GM21381 (cell line): Measurements from ENCODE around the gene GUCA2A.

ENCODE experiments used
- ATAC-seq: cut with Tn5 transposase; IDR thresholded peaks from one replicate; pipeline ENCODE4 v1.9.1; 2021; ENCODE audit warnings: mild to moderate bottlenecking, moderate library complexity; ENCODE audit not compliant: unreplicated experiment

The GUCA2A gene

DNA sequence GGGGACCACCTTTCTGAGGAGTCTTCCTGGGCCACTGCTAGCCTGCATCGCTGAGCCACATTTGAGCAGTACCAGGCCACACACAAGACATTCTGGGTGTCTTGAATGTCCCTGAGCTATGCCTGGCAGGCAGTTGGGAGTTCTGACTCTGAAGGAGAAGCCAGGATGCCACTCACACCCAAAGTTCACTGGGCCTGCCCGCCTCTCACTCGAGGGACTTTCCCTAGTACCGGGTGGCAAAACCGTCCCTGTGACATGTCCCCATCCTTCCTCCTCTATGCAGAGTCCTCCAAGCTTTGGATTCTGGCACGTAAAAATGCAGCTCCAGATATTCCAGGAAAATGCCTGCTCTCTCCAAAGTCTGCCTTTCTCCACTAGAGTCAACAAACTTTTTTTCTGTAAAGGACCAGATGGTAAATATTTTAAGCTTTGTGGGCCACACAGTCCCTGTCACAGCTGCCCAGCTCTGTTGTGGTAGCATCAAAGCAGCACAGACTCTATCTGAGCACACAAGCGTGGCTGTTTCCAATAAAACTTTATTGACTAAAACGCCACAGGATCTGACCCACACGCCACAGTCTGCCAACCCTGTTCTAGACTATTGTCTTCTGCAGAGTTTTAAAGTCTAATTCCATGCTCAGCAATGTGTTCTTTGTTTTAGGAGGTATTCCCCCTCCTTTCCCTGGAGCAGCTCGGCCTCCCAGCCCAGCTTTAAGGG is 30.6 kb downstream of the GUCA2A start:
- no peak for ATAC-seq

DNA sequence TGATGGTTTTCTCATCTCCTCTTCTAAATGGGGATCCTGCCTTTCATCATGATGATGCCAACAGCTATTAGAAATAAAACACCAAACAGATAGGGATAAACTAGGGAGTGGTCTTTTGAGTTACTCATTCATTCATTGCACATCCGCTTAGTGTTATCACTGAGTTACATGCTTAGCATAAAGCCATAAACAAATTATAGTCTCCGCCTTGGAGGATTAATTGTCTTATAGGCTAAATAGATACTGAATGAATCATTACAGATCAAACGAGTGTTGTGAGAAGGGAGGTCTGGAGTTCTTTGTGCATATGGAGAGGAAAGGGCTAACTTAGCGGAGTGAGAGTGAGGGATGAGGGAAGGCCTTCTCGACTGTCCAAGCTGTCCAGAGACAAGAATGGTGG is 31.2 kb downstream of the GUCA2A start:
- ATAC-seq = no peak

DNA sequence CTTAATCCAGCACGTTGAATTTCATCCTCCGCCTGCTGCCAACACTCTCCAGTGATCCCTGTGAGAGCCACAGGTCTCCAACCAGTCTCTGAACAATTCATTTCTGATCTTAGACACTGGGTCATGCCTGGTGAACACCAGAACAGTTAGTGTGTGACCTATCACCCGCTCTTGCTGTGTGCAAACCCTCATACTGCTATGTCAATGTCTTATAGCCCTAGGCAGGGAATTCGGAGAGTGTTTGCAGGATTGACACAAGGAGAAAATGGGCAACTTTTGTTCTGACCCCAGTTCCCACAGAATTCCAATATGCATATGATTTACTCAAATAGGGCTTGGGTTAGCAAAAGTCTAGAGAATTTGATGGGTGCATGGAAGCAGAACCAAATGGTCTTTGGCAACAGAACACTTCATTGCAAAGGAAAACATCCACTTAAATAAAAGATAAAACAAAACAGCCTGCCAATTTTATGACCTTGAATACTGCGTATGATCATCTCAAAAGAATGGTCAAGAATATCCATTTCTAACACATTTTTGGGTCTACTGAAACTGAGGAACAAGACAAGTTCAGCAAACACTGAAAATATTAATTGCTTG is 34.4 kb downstream of the GUCA2A start:
- ATAC-seq = no peak

DNA sequence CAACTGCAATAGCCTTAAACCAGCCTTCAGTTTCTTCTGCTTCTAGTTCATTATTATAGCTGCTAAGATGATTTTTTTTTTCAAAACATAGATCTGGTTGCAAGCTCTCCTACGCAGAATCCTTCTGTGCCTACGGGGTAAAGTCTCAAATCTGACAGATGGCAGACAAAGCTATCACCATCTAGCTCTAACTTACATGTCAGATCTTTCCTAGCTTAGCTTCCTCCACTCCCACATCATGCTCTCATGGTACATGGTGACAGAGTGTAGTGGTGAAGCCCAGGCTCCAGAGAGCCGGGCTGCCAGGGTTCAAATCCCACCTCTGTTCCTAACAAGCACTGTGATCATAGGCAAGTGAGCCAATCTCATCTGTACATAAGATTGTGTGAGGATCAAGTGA is 35.6 kb downstream of the GUCA2A start:
- ATAC-seq = no peak

DNA sequence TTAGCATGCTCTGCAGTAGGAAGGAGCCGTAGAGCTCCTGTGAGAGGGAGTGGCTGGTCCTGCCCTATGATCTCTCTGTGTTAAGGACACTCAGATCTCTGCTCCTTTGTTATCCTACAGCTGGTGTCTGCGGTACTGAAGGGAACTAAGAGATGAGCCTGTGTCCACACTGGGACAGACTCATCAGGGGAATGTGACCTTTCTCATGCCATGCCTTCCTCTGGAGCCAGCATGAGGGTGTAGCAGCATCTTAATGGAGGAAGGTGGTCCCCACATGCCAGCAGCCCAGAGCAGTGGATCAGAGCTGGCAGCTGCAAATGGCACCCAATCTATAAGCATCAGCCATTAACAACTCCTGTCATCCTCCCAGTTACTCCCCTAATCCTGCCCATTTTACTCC is 36.0 kb downstream of the GUCA2A start:
- ATAC-seq = no peak

DNA sequence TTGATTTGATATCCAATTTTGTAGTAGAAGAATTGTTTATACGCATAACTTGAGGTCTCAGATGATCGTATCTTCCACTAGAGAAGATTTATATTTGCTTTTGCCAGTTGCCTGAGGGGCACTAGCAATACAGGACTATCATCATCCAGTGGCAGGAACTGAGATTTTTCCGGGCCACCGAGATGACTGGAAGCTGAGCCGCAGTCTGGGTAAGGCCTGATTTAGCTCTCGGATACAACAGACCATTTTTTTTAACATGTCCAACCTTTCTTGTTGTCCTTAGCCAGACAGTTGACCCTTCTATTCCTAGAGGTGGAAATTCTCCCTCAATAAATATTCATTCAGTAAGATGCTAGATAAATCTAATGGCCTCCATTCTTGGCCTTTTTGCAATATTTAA is 36.8 kb downstream of the GUCA2A start:
- ATAC-seq = no peak

DNA sequence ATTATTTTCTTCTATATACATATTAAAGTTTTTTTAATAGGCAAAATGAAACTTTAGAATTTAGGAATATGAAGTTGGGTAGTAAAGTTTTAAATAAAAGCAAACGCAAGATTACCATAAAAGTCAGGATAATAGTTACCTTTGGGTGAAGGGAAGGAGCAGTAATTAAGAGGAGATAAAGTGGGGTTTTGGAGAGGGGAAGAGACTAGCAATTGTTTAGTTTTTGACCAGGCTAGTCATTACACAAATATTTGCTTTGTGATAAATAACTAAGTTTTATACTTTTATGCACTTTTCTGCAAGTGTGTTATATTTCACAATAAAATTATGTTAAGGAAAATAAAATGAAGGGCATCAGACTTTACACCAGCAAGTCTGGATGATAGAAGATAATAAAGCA is 39.0 kb downstream of the GUCA2A start:
- ATAC-seq = no peak

DNA sequence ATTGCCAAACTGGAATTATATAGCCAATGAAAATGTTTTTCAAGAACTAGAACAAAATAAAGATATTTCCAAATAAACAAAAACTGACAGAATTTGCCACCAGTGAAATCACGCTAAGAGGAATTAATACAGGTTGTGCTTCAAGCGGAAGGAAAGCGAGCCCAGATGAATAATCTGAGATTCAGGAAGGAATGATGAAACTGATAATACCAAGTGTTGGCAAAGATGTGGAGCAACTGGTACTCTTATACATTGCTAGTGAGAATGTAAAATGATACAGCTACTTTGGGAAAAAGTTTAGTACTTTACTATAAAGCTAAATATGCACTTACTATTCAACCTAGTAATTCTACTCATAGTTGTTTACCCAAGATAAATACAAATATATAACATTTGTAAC is 42.1 kb downstream of the GUCA2A start:
- no peak for ATAC-seq

DNA sequence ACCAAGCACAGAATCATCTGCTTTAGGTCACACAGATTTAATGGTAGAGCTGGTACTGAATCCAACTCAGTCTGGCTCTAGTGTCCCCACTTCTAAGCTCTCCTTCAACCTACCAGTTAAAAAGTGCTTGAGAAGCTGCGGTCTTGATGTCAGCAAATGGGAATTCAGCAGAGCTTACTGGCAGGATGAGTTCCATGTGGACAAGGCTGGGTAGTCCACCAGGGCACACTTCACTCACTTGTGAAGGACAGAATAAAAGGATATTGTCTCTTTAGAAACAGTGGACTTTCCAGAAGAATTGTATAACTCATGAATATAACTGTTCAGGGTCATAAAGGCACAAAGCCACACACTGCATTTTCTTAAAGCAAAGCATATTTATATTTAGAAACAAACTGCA is 46.4 kb downstream of the GUCA2A start:
- ATAC-seq = no peak

DNA sequence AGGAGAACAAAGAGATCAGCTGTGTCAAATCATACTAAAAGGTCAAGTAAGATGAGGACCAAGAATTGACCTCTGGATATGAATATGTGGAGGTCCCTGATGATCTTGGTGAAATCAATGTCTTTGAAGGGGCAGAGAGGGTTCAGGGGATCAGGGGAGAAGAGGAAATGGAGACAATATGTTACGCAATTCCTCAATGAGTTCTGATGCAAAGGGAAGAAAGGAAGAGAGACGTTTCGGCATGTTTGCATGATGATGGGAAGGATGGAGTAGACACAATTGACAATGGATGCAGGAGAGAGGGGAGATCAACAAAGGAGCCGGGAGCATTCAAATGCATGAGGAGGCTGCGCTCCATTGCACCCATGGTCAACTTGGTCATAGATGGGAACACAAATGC is 47.3 kb downstream of the GUCA2A start:
- ATAC-seq = no peak

DNA sequence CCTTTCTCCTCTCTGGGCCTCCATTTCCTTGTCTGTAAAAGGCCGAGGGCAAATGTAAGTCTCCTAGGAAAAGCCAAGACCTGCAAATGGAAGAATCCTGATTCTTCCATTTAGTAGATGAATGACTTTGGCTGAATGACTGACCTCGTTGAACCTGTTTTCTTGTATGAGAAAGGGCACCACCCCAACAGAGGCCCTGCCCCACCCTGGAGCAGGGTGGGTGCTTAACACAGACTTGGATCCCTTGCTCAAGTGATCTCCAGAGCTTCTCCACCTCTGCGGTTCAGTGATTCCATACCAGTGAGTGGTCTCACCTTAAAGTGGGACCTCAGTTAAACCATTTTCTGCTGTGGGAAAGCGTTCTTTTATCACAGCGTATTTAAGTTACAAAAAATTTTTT is 50.3 kb downstream of the GUCA2A start:
- no peak for ATAC-seq
